Activated T-helper 17 cell treated with anti-CD3 and anti-CD28 coated beads, Interleukin-2, amount 50 U/mL, for 72 hours (primary cell): ENCODE data around the gene TRAPPC3. TPM values are rescaled to one million over a fixed set of nuclear protein-coding genes. Genes with fewer than 3 reads are reported as not detected.
A peak's percentile ranks its signal among the peaks of the same experiment; 100 is the strongest.

Experiments
- ATAC-seq: fragments of 150-1000 bp; cut with Tn5 transposase; replicated peaks from 2 replicates; pipeline ENCODE4 v1.10.0; 2021; ENCODE audit warnings: mild to moderate bottlenecking, moderate library complexity
- H3K27ac Mint-ChIP-seq: one replicate; pipeline ENCODE4 v1.8.0; 2022; ENCODE audit warnings: mixed read lengths
- H3K27me3 Mint-ChIP-seq: one replicate; pipeline ENCODE4 v1.8.0; 2022; ENCODE audit warnings: mixed read lengths
- H3K36me3 Mint-ChIP-seq: one replicate; pipeline ENCODE4 v1.8.0; 2022; ENCODE audit warnings: low read depth, mild to moderate bottlenecking, mixed read lengths
- H3K4me1 Mint-ChIP-seq: one replicate; pipeline ENCODE4 v1.8.0; 2022; ENCODE audit warnings: mixed read lengths
- H3K4me3 Mint-ChIP-seq: one replicate; pipeline ENCODE4 v1.8.0; 2022; ENCODE audit warnings: mild to moderate bottlenecking, mixed read lengths
- H3K9me3 Mint-ChIP-seq: one replicate; pipeline ENCODE4 v1.8.0; 2022; ENCODE audit warnings: mixed read lengths
- total RNA-seq, 2 donors: library from RNA; stranded (reverse); gene quantifications; one replicate each; pipeline ENCODE4 v1.2.3, GENCODE V29; 2022

Gene TRAPPC3
- total RNA-seq, 2 donors from 2014 or later, result 47.8 to 72.6 TPM

GRCh38 chr1:36096500-36097432, 52.5 kb downstream of the TRAPPC3 start:
- Mint-ChIP-seq H3K4me3 (no peak overlapping the region), H3K27me3 (no peaks in the 10 kb centered on the region), H3K9me3 (no peaks in the 10 kb centered on the region), H3K27ac (no peak overlapping the region), H3K4me1 (no peaks in the 10 kb centered on the region), H3K36me3 (peaks cover 38% of the 10 kb centered on the region)
- ATAC-seq, result peak; percentile 4

GRCh38 chr1:36095760-36096405, 53.4 kb downstream of the TRAPPC3 start:
- no peak overlapping the region for H3K27ac Mint-ChIP-seq
- no peaks in the 10 kb centered on the region for H3K9me3 Mint-ChIP-seq
- peaks cover 47% of the 10 kb centered on the region for H3K36me3 Mint-ChIP-seq
- H3K4me3 Mint-ChIP-seq, result no peak overlapping the region
- no peaks in the 10 kb centered on the region for H3K4me1 Mint-ChIP-seq
- no peak for ATAC-seq
- H3K27me3 Mint-ChIP-seq, result no peaks in the 10 kb centered on the region

GRCh38 chr1:36094621-36095061, 54.6 kb downstream of the TRAPPC3 start:
- peaks cover 5% of the 10 kb centered on the region for H3K4me1 Mint-ChIP-seq
- H3K27ac Mint-ChIP-seq, result no peak overlapping the region
- no peaks in the 10 kb centered on the region for H3K27me3 Mint-ChIP-seq
- ATAC-seq, result no peak
- peaks cover 59% of the 10 kb centered on the region for H3K36me3 Mint-ChIP-seq
- H3K9me3 Mint-ChIP-seq, result no peaks in the 10 kb centered on the region
- no peak overlapping the region for H3K4me3 Mint-ChIP-seq

DNA sequence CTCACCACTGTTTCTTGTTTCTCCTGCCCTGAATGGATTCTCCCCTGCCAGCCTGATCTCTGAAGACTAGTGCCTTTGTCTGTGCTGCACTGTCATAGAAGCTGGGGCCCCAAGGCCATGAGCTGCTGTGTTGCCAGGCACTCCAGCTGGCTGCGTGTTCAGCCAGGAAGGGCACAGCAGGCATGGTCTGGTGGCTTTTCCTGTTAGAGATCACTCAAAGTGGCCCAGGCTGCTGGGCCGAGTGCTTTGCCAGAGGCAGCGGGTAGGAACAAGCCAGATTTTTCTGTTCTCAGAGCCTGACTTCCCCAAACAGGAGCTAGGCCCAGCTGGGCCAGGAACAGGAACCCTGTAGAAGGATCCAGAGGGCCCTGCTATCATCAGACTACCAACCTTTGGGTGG, 55.4 kb downstream of the TRAPPC3 start:
- Mint-ChIP-seq H3K27ac (no peak overlapping the region), H3K9me3 (no peaks in the 10 kb centered on the region), H3K27me3 (no peaks in the 10 kb centered on the region), H3K36me3 (peaks cover 66% of the 10 kb centered on the region), H3K4me1 (peaks cover 9% of the 10 kb centered on the region), H3K4me3 (no peak overlapping the region)
- no peak for ATAC-seq

GRCh38 chr1:36093226-36093625, 56.1 kb downstream of the TRAPPC3 start:
- ATAC-seq, result no peak
- H3K4me1 Mint-ChIP-seq, result peaks cover 9% of the 10 kb centered on the region
- H3K9me3 Mint-ChIP-seq, result no peaks in the 10 kb centered on the region
- H3K27ac Mint-ChIP-seq, result no peak overlapping the region
- peaks cover 67% of the 10 kb centered on the region for H3K36me3 Mint-ChIP-seq
- no peak overlapping the region for H3K4me3 Mint-ChIP-seq
- H3K27me3 Mint-ChIP-seq, result no peaks in the 10 kb centered on the region

- Mint-ChIP-seq H3K4me3 (no peak overlapping the region), H3K9me3 (no peaks in the 10 kb centered on the region), H3K4me1 (peaks cover 9% of the 10 kb centered on the region), H3K36me3 (peaks cover 67% of the 10 kb centered on the region), H3K27me3 (no peaks in the 10 kb centered on the region), H3K27ac (no peak overlapping the region)
- no peak for ATAC-seq
These were observed 56.5 kb downstream of the TRAPPC3 start for GRCh38 chr1:36092798-36093185.

- ATAC-seq, result no peak
- Mint-ChIP-seq H3K9me3 (no peaks in the 10 kb centered on the region), H3K27me3 (no peaks in the 10 kb centered on the region), H3K4me1 (peaks cover 9% of the 10 kb centered on the region), H3K36me3 (peaks cover 67% of the 10 kb centered on the region), H3K4me3 (no peak overlapping the region), H3K27ac (no peak overlapping the region)
These were observed 57.0 kb downstream of the TRAPPC3 start for GRCh38 chr1:36092166-36092797.

GRCh38 chr1:36091698-36092097, 57.6 kb downstream of the TRAPPC3 start:
- H3K4me1 Mint-ChIP-seq, result peaks cover 9% of the 10 kb centered on the region
- no peak overlapping the region for H3K27ac Mint-ChIP-seq
- ATAC-seq, result no peak
- H3K36me3 Mint-ChIP-seq, result peaks cover 67% of the 10 kb centered on the region
- peak overlapping the region; percentile 10 for H3K4me3 Mint-ChIP-seq
- peaks cover 3% of the 10 kb centered on the region for H3K27me3 Mint-ChIP-seq
- H3K9me3 Mint-ChIP-seq, result no peaks in the 10 kb centered on the region

- Mint-ChIP-seq H3K4me1 (peaks cover 9% of the 10 kb centered on the region), H3K36me3 (peaks cover 62% of the 10 kb centered on the region), H3K9me3 (no peaks in the 10 kb centered on the region), H3K27me3 (peaks cover 7% of the 10 kb centered on the region), H3K4me3 (peak overlapping the region; percentile 10), H3K27ac (no peak overlapping the region)
- no peak for ATAC-seq
These were observed 58.1 kb downstream of the TRAPPC3 start for GRCh38 chr1:36091141-36091540.

GRCh38 chr1:36089393-36090121, 59.7 kb downstream of the TRAPPC3 start:
- peak overlapping the region; percentile 92 for H3K27ac Mint-ChIP-seq
- H3K4me3 Mint-ChIP-seq, result peak overlapping the region; percentile 89
- H3K4me1 Mint-ChIP-seq, result peaks cover 9% of the 10 kb centered on the region
- no peak for ATAC-seq
- H3K9me3 Mint-ChIP-seq, result no peaks in the 10 kb centered on the region
- peaks cover 56% of the 10 kb centered on the region for H3K36me3 Mint-ChIP-seq
- H3K27me3 Mint-ChIP-seq, result peaks cover 11% of the 10 kb centered on the region

- no peaks in the 10 kb centered on the region for H3K9me3 Mint-ChIP-seq
- H3K36me3 Mint-ChIP-seq, result peaks cover 49% of the 10 kb centered on the region
- peak; percentile 93 for ATAC-seq
- H3K4me1 Mint-ChIP-seq, result peaks cover 9% of the 10 kb centered on the region
- peak within 1 kb of the TSS; percentile 89 for H3K4me3 Mint-ChIP-seq
- peak within 1 kb of the TSS; percentile 92 for H3K27ac Mint-ChIP-seq
- H3K27me3 Mint-ChIP-seq, result peaks cover 11% of the 10 kb centered on the region
These were observed 60.5 kb downstream of the TRAPPC3 start, which contains the start of gene ADPRS for GRCh38 chr1:36088577-36089392. ADPRS (plus strand) TSS chr1:36088892; CDS start chr1:36088905, 13 bp downstream.

GRCh38 chr1:36088265-36088576, 61.1 kb downstream of the TRAPPC3 start:
- ATAC-seq, result peak; percentile 13
- H3K27me3 Mint-ChIP-seq, result peaks cover 11% of the 10 kb centered on the region

DNA sequence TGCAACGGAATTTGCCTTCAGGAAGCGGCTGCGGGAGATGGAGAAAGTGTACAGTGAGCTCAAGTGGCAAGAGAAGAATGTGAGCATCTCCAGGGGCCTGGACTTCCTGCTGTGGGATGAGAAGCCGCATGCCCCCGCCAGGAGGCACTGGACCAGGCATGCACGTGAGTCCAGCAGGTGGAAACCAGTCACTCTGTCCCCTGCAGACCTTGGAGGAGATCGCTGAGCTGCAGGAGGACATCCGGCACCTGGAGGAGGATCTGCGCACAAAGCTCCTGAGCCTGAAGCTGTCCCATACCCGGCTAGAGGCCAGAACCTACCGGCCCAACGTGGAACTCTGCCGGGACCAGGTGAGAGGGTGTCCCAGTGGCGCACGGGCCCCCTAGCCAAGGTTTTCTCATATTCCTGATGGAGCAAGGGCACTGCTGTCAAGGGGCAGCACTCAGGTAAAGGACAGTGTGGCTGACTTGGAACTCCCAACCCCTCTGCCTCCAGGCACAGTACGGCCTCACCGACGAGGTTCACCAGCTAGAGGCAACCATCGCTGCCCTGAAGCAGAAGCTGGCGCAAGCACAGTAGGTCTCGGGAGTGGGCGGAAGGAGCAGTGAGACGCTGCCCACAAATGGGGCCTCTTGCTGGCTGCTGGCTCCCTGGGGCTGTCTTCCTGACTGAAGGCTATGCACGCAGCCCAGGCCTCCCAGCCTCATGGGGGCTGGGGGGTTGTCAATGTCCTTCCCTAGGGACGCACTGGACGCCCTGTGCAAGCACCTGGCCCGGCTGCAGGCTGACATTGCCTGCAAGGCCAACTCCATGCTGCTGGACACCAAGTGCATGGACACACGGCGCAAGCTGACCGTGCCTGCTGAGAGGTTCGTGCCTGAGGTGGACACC, 61.8 kb downstream of the TRAPPC3 start:
- Mint-ChIP-seq H3K4me1 (peaks cover 9% of the 10 kb centered on the region), H3K36me3 (peaks cover 36% of the 10 kb centered on the region), H3K27me3 (peaks cover 14% of the 10 kb centered on the region), H3K4me3 (peak overlapping the region; percentile 89), H3K27ac (peak overlapping the region; percentile 58), H3K9me3 (no peaks in the 10 kb centered on the region)
- ATAC-seq, result no peak

More at GRCh38 chr1:36088265-36088576, 61.1 kb downstream of the TRAPPC3 start:
- Mint-ChIP-seq H3K36me3 (peaks cover 43% of the 10 kb centered on the region), H3K9me3 (no peaks in the 10 kb centered on the region), H3K4me3 (peak overlapping the region; percentile 89), H3K4me1 (peaks cover 9% of the 10 kb centered on the region), H3K27ac (peak overlapping the region; percentile 92)
